ENCODE results near the gene BMPR1A. TPM values are rescaled to one million over a fixed set of nuclear protein-coding genes. Genes with fewer than 3 reads are reported as not detected.
A peak's percentile ranks its signal among the peaks of the same experiment; 100 is the strongest.

The BMPR1A gene
- total RNA-seq, 2 experiments from 2014 or later, result 8.0 to 9.8 TPM

- Mint-ChIP-seq H3K36me3 (ENCODE audit: low read depth) (peaks cover 1% of the 10 kb centered on the region), H3K27ac (no peak overlapping the region), H3K4me1 (ENCODE audit: low read depth) (peaks cover 6% of the 10 kb centered on the region), H3K27me3 (ENCODE audit: low read depth) (no peaks in the 10 kb centered on the region), H3K4me3 (no peak overlapping the region), H3K9me3 (ENCODE audit: insufficient read depth) (no peaks in the 10 kb centered on the region)
- DNase-seq, result no peak
- ChIA-PET POLR2A (no interaction called here), CTCF (interaction anchor here (0.9 to 1.9 kb wide), 4 partner anchors 11 to 200 kb away, joined by 3 to 11 read pairs (median 3); no protein-coding TSS in a partner anchor)
- peak; percentile 53 for ATAC-seq
Observed at GRCh38 chr10:86888585-86889381, 132.4 kb downstream of the BMPR1A start.

DNA sequence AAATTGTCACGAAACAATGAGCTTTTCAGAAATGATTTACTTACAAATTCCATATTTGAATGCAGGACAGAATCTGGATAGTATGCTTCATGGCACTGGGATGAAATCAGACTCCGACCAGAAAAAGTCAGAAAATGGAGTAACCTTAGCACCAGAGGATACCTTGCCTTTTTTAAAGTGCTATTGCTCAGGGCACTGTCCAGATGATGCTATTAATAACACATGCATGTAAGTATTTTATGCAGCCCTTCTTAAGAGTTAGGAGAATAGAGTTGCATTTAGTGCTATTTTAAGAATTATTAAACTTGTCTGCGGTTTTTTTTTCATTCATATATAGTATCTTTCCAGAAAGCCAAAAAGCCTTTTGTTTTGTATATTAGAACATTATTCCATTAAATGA is 133.6 kb downstream of the BMPR1A start:
- no peaks in the 10 kb centered on the region for H3K27me3 Mint-ChIP-seq (ENCODE audit: low read depth)
- no peak for DNase-seq
- CTCF ChIA-PET, result interaction anchor here (0.9 to 1.9 kb wide), 4 partner anchors 10 to 202 kb away, joined by 3 to 11 read pairs (median 3); no protein-coding TSS in a partner anchor
- no peak overlapping the region for H3K4me3 Mint-ChIP-seq
- ATAC-seq, result no peak
- no peaks in the 10 kb centered on the region for H3K9me3 Mint-ChIP-seq (ENCODE audit: insufficient read depth)
- peaks cover 1% of the 10 kb centered on the region for H3K36me3 Mint-ChIP-seq (ENCODE audit: low read depth)
- H3K4me1 Mint-ChIP-seq (ENCODE audit: low read depth), result peaks cover 6% of the 10 kb centered on the region
- H3K27ac Mint-ChIP-seq, result no peak overlapping the region
- POLR2A ChIA-PET, result no interaction called here

- ChIA-PET POLR2A (interaction anchor here (1.1 kb wide), 1 partner anchor 187 kb away, joined by 3 read pairs; no protein-coding TSS in a partner anchor), CTCF (interaction anchor here (0.8 to 4.2 kb wide), 8 partner anchors 9 to 211 kb away, joined by 3 to 21 read pairs (median 6); no protein-coding TSS in a partner anchor)
- Mint-ChIP-seq H3K27me3 (ENCODE audit: low read depth) (no peaks in the 10 kb centered on the region), H3K27ac (no peak overlapping the region), H3K4me3 (no peak overlapping the region), H3K9me3 (ENCODE audit: insufficient read depth) (no peaks in the 10 kb centered on the region), H3K36me3 (ENCODE audit: low read depth) (no peaks in the 10 kb centered on the region), H3K4me1 (ENCODE audit: low read depth) (no peaks in the 10 kb centered on the region)
- ATAC-seq (no peak), DNase-seq (no peak)
Observed at GRCh38 chr10:86898511-86898910, 142.1 kb downstream of the BMPR1A start.

DNA sequence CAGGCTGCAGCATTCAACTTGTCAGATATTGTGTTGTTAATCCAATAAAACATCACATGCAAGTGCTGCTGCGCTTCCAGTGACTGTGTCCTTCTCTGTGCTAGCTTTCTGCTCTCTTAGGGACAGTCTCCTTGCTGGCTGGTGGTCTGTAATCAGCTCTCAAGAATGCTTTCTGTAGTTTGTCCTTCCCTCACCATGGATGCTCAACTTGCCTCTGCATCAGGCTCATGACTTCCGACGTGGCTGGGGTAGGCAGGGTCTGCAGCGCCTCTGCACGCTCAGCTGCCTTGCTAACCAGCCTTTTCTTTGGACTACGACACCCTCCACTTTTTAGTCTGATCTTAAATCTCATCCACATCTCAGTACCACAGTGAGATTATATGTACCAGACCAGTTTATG is 142.7 kb downstream of the BMPR1A start:
- CTCF ChIA-PET, result interaction anchor here (1.4 to 4.2 kb wide), 9 partner anchors 10 to 211 kb away, joined by 3 to 21 read pairs (median 6); no protein-coding TSS in a partner anchor
- DNase-seq, result no peak
- H3K27ac Mint-ChIP-seq, result no peak overlapping the region
- no peaks in the 10 kb centered on the region for H3K27me3 Mint-ChIP-seq (ENCODE audit: low read depth)
- POLR2A ChIA-PET, result interaction anchor here (1.1 kb wide), 1 partner anchor 187 kb away, joined by 3 read pairs; no protein-coding TSS in a partner anchor
- ATAC-seq, result no peak
- no peaks in the 10 kb centered on the region for H3K36me3 Mint-ChIP-seq (ENCODE audit: low read depth)
- H3K9me3 Mint-ChIP-seq (ENCODE audit: insufficient read depth), result no peaks in the 10 kb centered on the region
- no peak overlapping the region for H3K4me3 Mint-ChIP-seq
- H3K4me1 Mint-ChIP-seq (ENCODE audit: low read depth), result no peaks in the 10 kb centered on the region

DNA sequence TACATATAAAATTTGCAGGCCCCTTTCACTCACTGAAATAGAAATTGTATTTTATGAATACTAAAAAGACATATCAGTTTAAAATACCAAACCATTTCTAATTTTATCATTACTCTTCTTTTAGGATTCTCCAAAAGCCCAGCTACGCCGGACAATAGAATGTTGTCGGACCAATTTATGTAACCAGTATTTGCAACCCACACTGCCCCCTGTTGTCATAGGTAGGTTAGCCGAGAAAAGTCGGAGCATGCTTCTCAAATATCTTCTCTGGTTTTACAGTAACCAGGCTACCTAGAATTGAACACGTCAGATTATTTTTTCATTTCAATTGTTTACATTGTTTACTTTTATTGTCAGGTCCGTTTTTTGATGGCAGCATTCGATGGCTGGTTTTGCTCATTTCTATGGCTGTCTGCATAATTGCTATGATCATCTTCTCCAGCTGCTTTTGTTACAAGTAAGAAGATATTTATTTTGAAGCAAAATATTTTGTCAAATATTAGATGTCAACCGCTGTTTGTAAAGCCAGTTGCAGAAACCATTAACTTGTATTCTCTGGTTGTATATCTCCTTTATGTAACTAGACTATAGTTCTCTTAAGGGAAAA is 143.4 kb downstream of the BMPR1A start:
- H3K9me3 Mint-ChIP-seq (ENCODE audit: insufficient read depth), result no peaks in the 10 kb centered on the region
- no peaks in the 10 kb centered on the region for H3K27me3 Mint-ChIP-seq (ENCODE audit: low read depth)
- peak; percentile 58 for DNase-seq
- H3K27ac Mint-ChIP-seq, result no peak overlapping the region
- ATAC-seq, result no peak
- no peaks in the 10 kb centered on the region for H3K4me1 Mint-ChIP-seq (ENCODE audit: low read depth)
- ChIA-PET POLR2A (interaction anchor here (1.1 kb wide), 1 partner anchor 188 kb away, joined by 3 read pairs; no protein-coding TSS in a partner anchor), CTCF (interaction anchor here (0.6 to 4.2 kb wide), 14 partner anchors 8 to 221 kb away, joined by 3 to 21 read pairs (median 4); no protein-coding TSS in a partner anchor)
- H3K36me3 Mint-ChIP-seq (ENCODE audit: low read depth), result no peaks in the 10 kb centered on the region
- no peak overlapping the region for H3K4me3 Mint-ChIP-seq

GRCh38 chr10:86900955-86901354 is 144.5 kb downstream of the BMPR1A start:
- Mint-ChIP-seq H3K27ac (no peak overlapping the region), H3K4me3 (no peak overlapping the region), H3K4me1 (ENCODE audit: low read depth) (no peaks in the 10 kb centered on the region), H3K9me3 (ENCODE audit: insufficient read depth) (no peaks in the 10 kb centered on the region), H3K27me3 (ENCODE audit: low read depth) (no peaks in the 10 kb centered on the region), H3K36me3 (ENCODE audit: low read depth) (peaks cover 2% of the 10 kb centered on the region)
- DNase-seq, result no peak
- POLR2A ChIA-PET, result no interaction called here
- CTCF ChIA-PET, result interaction anchor here (1.1 to 4.2 kb wide), 7 partner anchors 9 to 213 kb away, joined by 3 to 21 read pairs (median 7); no protein-coding TSS in a partner anchor
- ATAC-seq, result no peak

DNA sequence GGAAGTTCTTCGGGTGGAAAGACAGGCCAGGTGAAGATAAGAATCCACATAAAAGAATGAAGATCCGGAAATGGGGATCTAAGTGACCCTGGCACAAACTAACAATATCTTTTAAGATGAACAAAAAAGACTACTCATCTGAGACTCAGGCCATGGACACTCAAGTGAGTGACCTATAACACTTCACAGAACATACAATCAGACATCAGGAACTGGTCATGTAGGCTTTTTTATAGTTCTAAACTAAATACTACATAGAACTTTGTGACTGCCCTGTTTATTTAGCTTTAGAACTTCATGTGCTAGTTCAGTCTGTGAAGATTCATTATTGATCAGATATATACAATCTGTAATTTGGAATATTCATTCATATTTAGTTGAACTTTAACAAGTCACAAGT is 148.2 kb downstream of the BMPR1A start:
- Mint-ChIP-seq H3K27me3 (ENCODE audit: low read depth) (no peaks in the 10 kb centered on the region), H3K36me3 (ENCODE audit: low read depth) (peaks cover 4% of the 10 kb centered on the region), H3K9me3 (ENCODE audit: insufficient read depth) (no peaks in the 10 kb centered on the region), H3K4me1 (ENCODE audit: low read depth) (no peaks in the 10 kb centered on the region), H3K4me3 (no peak overlapping the region), H3K27ac (no peak overlapping the region)
- ChIA-PET CTCF (no interaction called here), POLR2A (no interaction called here)
- no peak for DNase-seq
- no peak for ATAC-seq

DNA sequence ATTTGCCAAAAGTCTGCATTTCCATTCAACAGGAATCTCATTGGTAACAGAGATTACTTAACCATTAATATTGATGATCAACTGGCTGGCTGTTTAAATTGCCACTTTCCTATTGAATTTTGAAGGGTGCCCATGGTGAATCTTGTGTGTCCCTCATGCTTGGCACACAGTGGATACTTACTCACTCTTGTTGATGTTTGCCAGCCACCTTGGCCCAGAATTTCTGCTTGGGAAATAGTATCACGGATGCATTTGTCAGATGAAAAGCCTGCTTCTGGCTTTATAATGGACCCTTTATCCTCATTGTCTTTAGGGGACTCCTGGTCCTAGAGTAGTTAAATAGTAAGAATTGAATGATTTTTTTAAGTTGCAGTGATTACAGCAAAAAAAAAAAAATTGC is 149.0 kb downstream of the BMPR1A start:
- Mint-ChIP-seq H3K27me3 (ENCODE audit: low read depth) (no peaks in the 10 kb centered on the region), H3K4me1 (ENCODE audit: low read depth) (no peaks in the 10 kb centered on the region), H3K9me3 (ENCODE audit: insufficient read depth) (no peaks in the 10 kb centered on the region), H3K27ac (no peak overlapping the region), H3K4me3 (no peak overlapping the region), H3K36me3 (ENCODE audit: low read depth) (peaks cover 4% of the 10 kb centered on the region)
- ChIA-PET POLR2A (interaction anchor here (0.6 kb wide), 1 partner anchor 1260 kb away, joined by 3 read pairs; no protein-coding TSS in a partner anchor), CTCF (interaction anchor here (1.0 kb wide), 1 partner anchor 212 kb away, joined by 5 read pairs; no protein-coding TSS in a partner anchor)
- DNase-seq (no peak), ATAC-seq (no peak)

DNA sequence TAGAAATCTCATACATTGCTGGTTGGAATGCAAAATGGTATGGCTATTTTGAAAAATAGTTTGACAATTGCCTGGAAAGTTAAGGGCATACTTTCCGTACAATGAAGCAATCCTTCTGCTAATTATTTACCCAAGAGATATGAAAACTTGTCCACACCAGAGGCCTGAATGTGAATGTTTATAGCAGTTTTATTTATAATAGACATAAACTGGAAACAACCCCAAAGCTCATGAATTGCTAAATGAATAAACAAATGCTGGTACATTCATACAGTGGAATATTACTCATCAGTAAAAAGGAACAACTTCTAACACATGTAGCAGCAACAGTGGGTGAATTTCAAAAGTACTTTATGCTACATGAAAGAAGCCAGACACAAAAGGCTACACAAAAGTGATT is 158.3 kb downstream of the BMPR1A start:
- ChIA-PET POLR2A (no interaction called here), CTCF (interaction anchor here (0.6 kb wide), 1 partner anchor 221 kb away, joined by 3 read pairs; no protein-coding TSS in a partner anchor)
- no peaks in the 10 kb centered on the region for H3K9me3 Mint-ChIP-seq (ENCODE audit: insufficient read depth)
- H3K27ac Mint-ChIP-seq, result no peak overlapping the region
- DNase-seq (no peak), ATAC-seq (no peak)
- H3K27me3 Mint-ChIP-seq (ENCODE audit: low read depth), result no peaks in the 10 kb centered on the region
- no peaks in the 10 kb centered on the region for H3K4me1 Mint-ChIP-seq (ENCODE audit: low read depth)
- no peak overlapping the region for H3K4me3 Mint-ChIP-seq
- H3K36me3 Mint-ChIP-seq (ENCODE audit: low read depth), result peaks cover 9% of the 10 kb centered on the region

- Mint-ChIP-seq H3K36me3 (ENCODE audit: low read depth) (peaks cover 6% of the 10 kb centered on the region), H3K4me1 (ENCODE audit: low read depth) (no peaks in the 10 kb centered on the region), H3K4me3 (no peak overlapping the region), H3K27ac (no peak overlapping the region), H3K27me3 (ENCODE audit: low read depth) (no peaks in the 10 kb centered on the region), H3K9me3 (ENCODE audit: insufficient read depth) (no peaks in the 10 kb centered on the region)
- ATAC-seq, result no peak
- ChIA-PET POLR2A (no interaction called here), CTCF (no interaction called here)
- no peak for DNase-seq
Observed at GRCh38 chr10:86918022-86918471, 161.6 kb downstream of the BMPR1A start.

- Mint-ChIP-seq H3K27me3 (ENCODE audit: low read depth) (no peaks in the 10 kb centered on the region), H3K27ac (no peak overlapping the region), H3K9me3 (ENCODE audit: insufficient read depth) (no peaks in the 10 kb centered on the region), H3K36me3 (ENCODE audit: low read depth) (peaks cover 4% of the 10 kb centered on the region), H3K4me3 (no peak overlapping the region), H3K4me1 (ENCODE audit: low read depth) (no peaks in the 10 kb centered on the region)
- ATAC-seq (no peak), DNase-seq (no peak)
- ChIA-PET POLR2A (no interaction called here), CTCF (no interaction called here)
Observed at GRCh38 chr10:86922553-86922961, 166.1 kb downstream of the BMPR1A start.
